Omental fat pad (tissue), 4 donors: Measurements from ENCODE around the gene MRPS12. TPM values are rescaled to one million over a fixed set of nuclear protein-coding genes. Genes with fewer than 3 reads are reported as not detected.

Experiments
- ATAC-seq: fragments of 150-250 bp; one replicate; pipeline ENCODE4 v1.9.1; 2016; ENCODE audit warnings: mild to moderate bottlenecking, moderate library complexity; ENCODE audit not compliant: low FRiP score
- DNase-seq: peaks from one replicate; pipeline ENCODE4 v3.0.0-alpha.2; 2019; ENCODE audit warnings: low spot score
- CTCF ChIP-seq, 3 donors: fragments of 450-650 bp; IDR thresholded peaks; one replicate each; pipeline ENCODE4 v1.5.1; 2016 to 2017; ENCODE audit warnings: antibody characterized with exemption in 3 of 3, mild to moderate bottlenecking in 3 of 3, moderate library complexity in 2 of 3
- total RNA-seq, 4 donors: library from RNA; depleted of rRNA; stranded (reverse); fragments of >200 nt; gene quantifications; one replicate each; pipeline ENCODE4 v1.1.0, GENCODE V29; 2016

The MRPS12 gene
- total RNA-seq, 4 donors from 2014 or later = 27.3 to 46.0 (median 37.7) TPM

- no peak for TF ChIP-seq CTCF (IDR thresholded peaks at IDR 0.05)
- DNase-seq (no peak), ATAC-seq (no peak)
Measured at GRCh38 chr19:38900743-38901190, 30.0 kb upstream of the MRPS12 start.

GRCh38 chr19:38901683-38902082 is 29.1 kb upstream of the MRPS12 start:
- no peak for ATAC-seq
- no peak for DNase-seq
- TF ChIP-seq CTCF (IDR thresholded peaks at IDR 0.05) = no peak

- no peak for TF ChIP-seq CTCF (IDR thresholded peaks at IDR 0.05)
- DNase-seq (no peak), ATAC-seq (no peak)
Measured at GRCh38 chr19:38904581-38905539, 25.9 kb upstream of the MRPS12 start.

- no peak for TF ChIP-seq CTCF (IDR thresholded peaks at IDR 0.05)
- no peak for ATAC-seq
- DNase-seq = no peak
Measured at GRCh38 chr19:38905620-38906019, 25.1 kb upstream of the MRPS12 start.

- TF ChIP-seq CTCF (IDR thresholded peaks at IDR 0.05) = no peak
- no peak for ATAC-seq
- no peak for DNase-seq
Measured at GRCh38 chr19:38907227-38907626, 23.5 kb upstream of the MRPS12 start.

GRCh38 chr19:38907670-38908069 is 23.1 kb upstream of the MRPS12 start:
- no peak for DNase-seq
- no peak for TF ChIP-seq CTCF (IDR thresholded peaks at IDR 0.05)
- no peak for ATAC-seq

GRCh38 chr19:38908911-38909310 is 21.8 kb upstream of the MRPS12 start:
- DNase-seq (no peak), ATAC-seq (no peak)
- no peak for TF ChIP-seq CTCF (IDR thresholded peaks at IDR 0.05)
